ENCODE measurements around the gene SMIM1.

The SMIM1 gene

DNA sequence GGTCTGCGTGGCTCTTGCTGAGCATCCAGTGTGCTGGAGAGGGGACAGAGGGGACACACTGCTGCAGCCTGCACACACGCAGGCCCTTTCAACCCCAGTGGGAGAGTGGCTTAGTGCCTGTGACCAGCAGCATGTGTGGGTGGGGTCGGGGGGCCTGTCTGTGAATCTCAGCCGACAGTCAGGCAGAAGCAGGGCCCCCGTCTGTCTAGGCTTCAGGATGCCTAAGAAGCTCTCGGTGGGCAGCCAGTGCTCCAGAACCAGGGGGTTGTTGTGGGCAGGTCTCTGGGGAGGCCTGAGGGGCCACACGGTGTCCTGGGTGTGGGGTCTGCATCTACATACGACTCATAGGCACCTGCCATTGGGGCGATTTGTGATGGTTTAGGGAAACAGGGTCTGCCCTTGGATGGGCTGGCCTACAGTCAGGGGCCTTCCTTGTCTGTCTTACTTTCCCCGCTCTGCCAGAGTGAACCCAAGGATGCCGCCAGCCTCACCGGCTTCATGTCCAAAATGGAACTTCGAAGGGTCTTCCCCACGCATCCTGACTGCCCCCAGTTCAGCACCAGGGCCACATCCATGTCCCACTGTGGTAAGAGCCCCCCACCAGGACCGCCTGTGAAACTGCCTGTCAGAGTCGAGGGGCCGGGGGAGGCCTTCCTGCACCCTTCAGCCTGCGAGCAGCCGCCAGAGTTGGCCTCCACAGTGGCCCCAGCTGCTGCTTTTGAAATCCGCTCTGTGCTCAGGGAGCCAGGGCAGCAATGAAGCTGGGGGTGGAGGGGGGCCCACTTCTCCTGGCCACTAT is 18.7 kb upstream of the SMIM1 start:
- no peak overlapping the region for H3K4me3 ChIP-seq (ENCODE audit: low read depth, low read length)

DNA sequence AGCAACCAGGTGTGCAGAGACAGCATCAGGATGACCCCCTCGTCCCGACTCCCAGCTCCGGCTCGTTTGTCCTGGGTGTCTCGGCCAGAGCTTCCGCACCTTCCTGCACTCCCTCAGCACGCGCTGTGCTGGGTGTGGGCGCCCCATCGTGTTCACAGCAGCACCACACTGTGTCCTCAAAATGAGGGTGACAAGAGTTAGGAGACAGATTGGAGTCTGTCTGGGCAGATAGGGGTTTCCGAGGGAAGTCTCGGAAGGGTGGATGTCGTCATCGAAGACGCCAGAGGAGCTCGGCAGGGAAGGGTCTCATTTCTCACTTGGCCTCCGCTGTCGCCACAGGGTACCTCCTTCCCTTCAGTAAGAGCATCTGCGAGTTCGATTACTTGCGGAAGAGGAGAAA is 16.2 kb upstream of the SMIM1 start:
- H3K4me3 ChIP-seq (ENCODE audit: low read depth, low read length), result no peak overlapping the region

DNA sequence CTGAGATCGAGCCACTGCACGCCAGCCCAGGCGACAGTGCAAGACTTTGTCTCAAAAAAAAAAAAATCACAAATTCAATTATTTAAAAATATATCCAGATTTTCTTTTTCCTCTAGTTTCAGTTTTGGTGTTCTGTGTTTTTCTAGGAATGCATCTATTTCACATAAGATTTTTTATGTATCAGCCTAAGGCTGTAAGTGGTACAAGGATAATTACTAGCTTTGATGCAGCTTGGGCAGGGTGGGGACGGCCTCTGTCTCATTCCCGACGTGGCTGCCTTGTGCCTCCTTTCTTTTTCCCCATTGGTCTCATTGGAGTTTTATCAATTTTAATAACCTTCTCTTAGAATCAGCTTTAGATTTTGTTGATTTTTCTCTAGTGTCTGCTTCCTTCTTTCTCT is 13.4 kb upstream of the SMIM1 start:
- no peak overlapping the region for H3K4me3 ChIP-seq (ENCODE audit: low read depth, low read length)

DNA sequence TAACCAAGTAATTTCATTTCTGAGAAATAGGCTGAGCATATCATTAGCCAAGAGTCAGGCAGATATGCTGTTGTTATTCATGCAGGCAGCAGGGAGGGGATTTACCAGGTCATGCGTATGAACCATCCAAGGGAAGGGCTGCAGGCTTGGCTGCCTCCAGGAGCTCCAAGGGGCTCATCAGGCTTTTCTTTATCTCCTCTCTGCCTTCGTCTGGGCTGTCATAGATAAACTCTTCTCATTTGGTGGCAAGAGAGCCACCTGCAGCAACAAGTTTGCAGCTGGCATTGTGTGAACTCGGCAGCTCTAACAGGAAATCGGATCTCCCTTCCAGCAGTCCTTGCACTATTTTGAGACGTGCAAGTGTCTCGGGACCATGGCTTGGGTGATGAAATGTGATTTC is 12.8 kb upstream of the SMIM1 start:
- no peak overlapping the region for H3K4me3 ChIP-seq (ENCODE audit: low read depth, low read length)

DNA sequence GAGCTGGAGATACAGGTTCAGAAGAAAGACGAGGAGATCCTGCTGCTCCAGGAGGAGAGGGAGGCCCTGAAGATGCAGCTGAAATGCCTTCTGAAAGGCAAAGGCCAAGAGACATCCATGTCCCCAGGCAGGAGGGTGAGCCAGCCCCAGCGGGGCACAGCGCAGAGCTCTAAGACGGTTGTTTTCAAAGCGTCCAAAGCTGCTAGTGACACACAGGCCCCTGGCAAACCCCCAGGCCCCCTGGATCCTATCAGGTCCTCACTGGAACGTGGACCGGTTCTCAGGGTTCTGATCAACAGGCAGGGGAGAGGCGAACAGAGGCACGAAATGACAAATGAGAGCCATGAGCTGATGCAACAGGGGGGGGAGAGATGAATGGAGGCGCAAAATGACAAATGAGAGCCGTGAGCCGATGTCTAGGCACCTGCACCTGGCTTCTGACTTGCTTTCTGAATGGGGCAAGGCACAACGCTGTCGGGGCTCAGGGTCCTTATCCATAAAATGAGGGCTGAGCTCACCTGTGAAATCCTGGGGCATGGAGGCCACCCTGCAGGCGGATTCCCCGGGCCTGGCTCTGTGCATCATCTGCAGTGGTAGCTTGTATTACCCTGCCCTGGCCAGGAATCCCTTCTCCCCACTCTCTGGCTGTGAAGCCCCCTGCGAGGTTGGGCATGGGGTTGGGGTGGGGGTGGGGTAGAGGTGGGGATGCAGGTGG is 11.1 kb upstream of the SMIM1 start:
- no peak overlapping the region for H3K4me3 ChIP-seq (ENCODE audit: low read depth, low read length)

DNA sequence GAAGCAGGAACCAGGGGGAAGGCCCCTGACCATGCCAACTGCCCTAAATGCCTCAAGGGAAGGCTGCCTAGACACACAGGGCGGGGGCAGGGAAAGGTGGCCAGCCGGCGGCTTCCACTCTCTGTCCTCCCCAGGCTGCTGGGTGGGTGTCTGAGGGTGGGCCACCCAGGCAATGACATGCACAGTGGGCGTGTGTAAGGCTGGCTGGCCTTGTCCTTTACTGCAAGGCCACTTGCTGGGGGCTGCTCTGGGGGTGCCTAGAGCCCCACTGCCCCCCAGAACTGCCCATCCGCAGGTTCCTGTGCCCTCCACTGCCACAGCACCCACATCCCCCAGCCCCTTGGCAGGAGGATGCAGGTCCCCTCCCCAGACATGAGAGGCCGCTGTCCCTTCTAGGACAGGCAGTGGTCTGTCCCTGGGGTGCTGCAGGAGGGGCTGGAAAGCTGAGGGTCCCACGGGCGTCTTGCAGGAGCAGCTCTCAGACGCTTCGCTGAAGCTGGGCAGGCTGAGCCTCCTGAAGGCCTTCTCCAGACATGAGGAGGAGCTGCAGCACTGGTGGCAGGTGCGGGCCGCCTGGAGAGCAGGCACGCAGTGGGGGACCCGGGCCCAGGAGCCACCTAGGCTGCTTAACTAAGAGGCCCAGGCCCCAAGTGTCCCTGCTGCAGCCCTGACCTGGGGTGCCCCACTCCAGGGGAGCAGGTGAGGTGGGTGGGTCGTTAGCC is 10.2 kb upstream of the SMIM1 start:
- no peak overlapping the region for H3K4me3 ChIP-seq (ENCODE audit: low read depth, low read length)

DNA sequence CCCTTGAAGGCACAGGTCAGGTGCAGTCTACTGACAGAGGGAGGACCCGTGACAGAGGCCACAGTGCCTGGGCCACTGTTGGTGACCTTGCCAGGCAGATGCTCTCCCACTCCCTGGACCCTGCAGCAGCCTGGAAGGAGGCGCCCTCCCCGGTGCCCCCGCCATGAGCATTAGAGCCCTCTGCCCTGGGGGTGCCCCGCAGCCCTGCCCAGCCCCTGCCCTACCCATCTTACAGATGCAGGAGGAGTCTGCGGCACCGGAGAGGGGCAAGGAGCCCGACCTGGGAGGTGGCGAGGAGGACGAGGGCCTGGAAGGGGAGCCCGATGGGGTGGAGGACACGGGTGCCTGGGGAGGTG is 9.7 kb upstream of the SMIM1 start:
- no peak overlapping the region for H3K4me3 ChIP-seq (ENCODE audit: low read depth, low read length)

DNA sequence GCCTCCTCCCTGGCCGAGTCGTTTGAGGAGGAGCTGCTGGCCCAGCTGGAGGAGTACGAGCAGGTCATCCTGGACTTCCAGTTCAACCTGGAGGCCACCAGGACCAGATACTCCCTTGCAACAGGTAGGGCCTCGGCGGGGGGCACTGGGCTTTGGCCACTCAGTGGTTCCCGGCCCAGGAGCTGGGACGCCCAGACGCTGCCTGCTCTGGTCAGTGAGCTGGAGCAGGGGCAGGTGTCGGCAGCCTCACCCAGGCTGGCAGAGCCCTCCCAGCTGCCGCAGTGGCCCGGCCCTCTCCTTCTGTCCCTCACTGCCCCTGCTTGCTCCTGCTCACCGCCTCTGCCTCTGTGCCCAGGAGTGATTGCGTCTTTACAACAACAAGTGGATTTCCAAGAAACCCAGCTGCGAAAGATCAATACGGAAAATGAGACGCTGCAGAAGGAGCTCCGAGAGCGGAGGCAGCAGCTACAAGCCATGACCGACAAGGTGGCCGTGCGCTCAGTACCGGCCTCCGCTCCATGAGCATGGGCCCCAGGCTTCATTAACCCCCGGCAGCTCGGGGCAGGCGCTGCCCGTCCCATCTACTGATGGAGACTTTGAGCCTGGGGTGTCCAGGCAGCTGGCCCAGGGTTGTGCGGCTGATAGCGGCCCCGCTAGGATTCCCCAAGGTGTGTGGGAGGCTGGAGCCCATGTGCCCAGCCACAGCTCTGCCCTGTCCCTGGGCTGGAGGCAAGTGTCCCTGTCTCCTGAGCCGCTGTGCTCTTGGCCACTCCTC is 9.0 kb upstream of the SMIM1 start:
- no peak overlapping the region for H3K4me3 ChIP-seq (ENCODE audit: low read depth, low read length)

DNA sequence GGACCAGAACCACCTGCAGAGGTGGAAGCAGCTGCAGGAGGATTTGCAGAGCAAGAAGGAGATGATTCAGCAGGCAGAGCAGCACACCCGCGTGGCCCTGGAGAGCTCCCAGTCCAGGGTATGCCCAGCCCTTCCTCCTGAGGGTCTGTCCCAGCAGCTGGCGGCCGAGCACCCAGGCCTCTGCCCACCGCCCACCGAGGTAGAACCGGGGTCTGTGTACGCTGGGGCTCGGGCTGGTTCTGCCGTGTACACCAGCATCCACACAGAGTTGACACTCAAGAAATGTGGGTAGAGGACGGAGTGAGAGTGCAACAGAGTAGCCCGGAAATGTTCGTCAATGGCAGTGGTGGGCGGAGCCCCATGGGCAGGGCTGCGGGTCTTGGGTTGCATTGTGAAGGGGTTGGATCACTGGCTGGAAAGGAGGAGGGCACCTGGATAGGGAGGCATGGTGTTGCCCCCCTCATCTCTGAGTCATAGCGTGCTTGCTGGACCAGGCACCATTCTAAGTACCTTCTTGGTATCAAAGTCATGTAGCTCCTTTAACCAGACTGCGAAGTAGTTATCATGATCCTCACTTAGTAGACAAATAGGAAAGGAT is 5.1 kb upstream of the SMIM1 start:
- no peak overlapping the region for H3K4me3 ChIP-seq (ENCODE audit: low read depth, low read length)

DNA sequence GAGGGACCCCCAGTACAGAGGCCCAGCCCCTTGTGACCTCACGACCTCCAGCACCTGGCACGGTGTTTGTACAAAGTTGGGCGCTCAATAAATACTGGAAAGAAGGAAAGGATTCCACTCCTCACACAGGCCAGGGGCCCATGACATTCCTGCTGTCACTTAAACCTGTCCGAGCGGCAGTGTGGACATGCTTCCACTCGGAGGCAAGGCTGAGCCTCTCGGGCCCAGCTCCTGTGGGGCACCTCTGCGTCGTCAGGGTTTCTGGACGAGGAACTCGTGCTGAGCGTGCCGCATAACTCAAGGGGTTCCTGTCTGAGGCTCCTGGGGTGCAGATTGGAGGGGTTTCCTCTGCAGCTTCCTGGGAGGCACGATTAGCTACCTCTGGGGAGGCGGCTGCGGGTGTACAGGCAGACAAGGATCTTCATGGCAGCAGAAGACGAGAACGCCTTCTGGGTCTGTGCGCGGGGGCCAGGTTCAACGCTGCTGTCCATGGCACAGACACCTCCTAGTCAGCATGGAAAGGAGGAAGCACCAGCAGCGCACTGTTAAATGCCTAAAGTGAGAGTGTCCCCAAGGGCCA is 3.6 kb upstream of the SMIM1 start:
- H3K4me3 ChIP-seq (ENCODE audit: low read depth, low read length), result no peak overlapping the region

DNA sequence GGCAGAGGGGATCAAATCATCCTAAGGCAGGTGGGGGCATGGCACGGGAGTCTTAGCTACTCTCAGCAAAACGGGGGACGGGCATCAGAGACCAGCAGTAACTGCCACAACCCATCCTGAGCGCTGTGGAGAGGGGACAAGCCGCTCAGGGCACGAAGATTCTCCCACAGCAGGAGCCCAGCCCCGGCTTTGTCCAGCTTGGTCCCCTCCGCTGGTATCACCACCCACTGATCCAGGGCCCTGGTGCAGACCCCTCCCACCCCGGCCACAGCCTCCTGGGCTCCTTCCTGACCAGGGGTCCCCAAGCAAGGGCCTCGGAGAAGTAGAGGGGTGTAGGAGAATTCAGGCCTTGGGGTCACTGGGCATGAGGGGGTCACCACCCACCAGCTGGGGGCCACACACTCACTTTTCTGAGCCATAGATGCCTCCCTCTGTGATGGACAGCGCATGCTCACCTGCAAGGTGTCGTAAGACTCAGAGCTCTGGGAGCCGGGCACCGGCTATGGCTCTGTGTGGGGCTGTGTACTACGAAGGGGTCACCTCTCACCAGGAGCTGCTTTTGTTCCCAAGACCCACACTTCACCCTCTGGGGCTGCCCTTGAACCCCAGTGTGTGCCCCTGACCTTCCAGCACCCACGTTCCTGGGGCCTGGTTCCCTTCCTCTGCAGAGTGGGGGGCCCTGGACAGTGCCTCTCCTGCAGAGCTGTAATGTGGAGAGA is 2.3 kb upstream of the SMIM1 start:
- no peak overlapping the region for H3K4me3 ChIP-seq (ENCODE audit: low read depth, low read length)

DNA sequence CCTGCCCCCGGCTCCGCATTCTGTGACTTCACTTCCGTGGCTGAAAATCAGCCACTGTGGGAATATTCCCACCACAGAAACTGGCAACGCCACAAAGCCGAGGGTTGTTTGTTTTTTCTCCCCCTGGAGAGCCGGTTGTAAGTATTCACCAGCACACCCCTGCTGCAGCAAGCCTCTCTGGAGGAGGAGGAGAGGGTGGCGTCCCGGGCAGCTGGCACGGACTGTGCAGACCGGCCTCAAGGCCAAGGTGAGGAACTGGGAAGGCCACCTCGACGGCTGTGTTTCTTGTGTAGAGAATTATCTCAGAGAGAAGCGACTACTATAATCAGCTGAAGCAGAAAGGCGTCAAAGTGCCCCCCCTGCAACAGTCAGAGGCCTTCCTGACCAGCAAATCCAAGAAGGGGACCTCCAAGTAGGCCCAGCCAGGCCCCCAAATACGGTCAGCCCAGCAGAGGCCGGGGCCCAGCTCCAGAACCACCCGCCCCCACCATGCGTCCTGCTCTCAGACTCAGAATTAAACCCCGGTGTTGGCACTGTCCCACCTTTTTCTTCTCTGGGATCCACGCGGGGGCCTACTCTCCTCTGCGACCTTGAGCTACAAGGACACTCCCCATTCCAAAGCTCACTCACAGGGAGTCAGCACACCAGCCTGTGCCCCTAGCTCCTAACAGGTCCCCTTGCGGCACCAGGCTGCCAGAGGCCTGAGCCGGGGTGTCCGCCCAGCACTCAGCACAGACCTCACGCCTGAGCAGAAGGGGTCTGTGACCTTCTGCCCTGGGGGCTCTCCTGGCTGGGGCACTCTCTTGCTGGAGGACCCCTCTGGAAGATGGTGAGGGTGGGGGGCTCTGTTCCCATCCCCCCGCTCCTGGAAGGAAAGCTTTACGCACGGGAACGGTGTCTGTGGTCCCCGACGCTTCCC is 1.2 kb upstream of the SMIM1 start:
- peak overlapping the region; percentile 43 for H3K4me3 ChIP-seq (ENCODE audit: low read depth, low read length)

DNA sequence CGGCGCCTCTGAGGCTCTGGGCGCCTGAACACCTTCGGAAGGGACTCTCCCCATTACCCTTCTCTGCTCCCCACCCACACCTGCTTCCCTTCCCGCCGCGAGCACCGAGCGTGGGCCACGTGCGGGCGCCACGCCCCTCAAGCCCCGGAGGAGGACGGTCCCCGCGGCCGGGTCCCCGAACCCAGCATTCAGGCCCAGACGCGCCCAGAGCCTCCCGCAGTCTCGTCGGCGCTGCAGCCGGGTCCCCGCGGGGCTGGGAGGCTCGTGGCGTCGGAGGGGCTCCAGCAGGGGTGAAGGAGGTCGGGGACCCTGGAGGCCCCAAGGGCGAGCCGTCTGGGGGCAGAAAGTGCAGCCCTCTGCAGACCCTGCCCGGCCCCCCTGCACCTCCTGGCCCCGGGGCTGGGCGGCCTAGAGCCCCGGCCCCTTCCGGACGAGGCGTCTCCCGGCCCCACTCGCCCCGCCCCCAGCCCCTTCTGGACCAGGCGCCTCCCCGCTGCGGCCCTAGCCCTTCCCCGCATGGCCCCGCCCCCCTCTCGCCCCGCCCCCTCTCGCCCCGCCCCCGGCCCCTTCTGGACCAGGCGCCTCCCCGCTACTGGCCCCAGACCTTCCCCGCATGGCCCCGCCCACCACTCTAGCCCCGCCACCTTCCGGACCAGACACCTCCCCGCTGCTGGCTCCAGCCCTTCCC is 378 bp upstream of the SMIM1 start:
- H3K4me3 ChIP-seq (ENCODE audit: low read depth, low read length), result peak overlapping the region; percentile 43

DNA sequence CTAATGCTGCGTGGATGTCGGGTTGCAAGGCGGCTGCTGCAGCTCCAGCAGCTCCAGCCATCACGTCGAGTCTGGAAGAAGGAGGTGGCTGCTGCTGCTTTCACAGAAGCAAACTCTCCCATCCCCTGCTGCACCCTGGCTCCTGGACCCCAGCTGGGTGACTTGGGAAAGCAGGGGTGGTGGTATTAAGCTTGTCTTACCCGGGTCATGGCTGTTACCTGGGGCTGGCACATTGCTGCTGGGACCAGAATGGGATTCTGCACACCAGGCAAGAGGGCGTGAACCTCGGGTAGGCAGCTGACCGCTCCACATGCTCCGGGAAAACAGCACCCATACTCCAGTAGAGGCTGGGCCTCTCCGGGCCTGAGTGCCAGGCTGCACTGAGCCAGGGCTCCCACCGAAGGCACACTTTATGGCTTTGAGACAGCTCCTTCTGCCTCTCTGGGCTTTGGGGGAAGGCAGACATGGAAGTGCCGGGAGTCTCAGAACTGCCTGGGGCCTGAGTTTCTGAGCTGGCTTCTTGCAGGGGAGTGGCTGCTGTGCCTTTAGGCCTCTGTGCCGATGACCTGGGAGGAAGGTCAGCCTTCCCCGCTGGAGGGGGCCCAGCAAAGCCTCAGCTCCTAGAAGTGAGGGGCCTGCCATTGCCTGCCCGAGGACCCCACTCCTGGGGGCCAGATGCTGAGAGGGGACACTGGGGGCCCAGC is 1.2 kb downstream of the SMIM1 start:
- no peak overlapping the region for H3K4me3 ChIP-seq (ENCODE audit: low read depth, low read length)

DNA sequence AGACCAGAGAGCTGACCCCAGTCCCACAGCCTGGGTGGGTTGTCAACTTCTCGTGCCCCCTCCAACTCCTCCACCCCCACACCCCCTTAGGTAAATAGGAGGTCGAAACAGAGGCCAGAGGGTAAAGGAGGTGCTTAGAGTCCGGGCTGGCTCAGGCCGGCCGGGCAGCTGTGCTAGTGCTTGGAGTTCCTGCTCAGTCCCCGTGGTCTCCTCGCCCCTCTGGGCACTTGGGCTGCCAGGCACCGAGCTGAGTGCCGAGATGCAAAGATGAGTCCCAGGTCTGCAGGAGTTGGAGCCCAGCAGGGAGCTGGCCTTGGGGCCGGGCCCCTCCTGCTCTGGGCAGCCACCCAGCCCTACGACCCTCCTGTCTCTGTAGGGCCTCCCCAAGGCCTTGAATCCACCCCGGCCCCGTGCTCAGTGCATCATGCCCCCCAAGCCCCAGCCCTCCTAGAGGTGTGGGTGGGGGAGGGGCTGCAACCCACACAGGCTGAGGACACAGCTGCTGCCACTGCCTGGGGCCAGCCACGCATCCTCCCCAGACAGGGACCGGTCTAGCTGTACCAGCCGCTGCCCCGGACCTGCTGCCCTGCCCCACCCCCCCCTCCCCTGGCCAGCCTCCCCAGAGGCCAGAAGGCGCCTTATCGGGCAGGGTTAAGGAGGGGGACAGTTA is 1.9 kb downstream of the SMIM1 start:
- no peak overlapping the region for H3K4me3 ChIP-seq (ENCODE audit: low read depth, low read length)

DNA sequence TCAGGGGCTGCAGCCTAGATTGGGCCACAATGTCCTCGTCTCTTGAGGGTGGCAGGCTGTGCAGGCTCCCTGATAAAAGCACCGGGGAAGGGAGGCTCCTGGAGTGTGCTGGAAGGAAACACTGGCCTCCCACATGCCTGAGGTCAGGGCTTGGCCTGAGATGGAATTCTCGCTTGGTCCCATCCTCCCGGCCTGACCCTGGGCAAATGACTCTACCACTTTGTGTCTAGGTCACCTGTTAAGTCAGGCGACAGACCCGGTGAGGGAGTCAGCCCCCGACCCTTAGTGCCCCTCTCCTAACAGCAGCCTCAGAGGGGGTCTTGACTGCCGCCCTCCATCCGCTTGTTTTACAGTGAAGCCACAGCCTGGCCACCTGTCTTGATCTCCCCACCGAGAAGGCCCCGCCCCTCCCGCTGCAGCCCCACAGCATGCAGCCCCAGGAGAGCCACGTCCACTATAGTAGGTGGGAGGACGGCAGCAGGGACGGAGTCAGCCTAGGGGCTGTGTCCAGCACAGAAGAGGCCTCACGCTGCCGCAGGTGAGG is 2.5 kb downstream of the SMIM1 start:
- H3K4me3 ChIP-seq (ENCODE audit: low read depth, low read length), result no peak overlapping the region

Measured in iPS-11a (cell line).